DOHH2 (cell line): ENCODE measurements around the gene CUL7.

Source experiments
- CTCF ChIP-seq: fragments of 200-600 bp; sonication (generic); IDR thresholded peaks from one replicate; pipeline ENCODE4 v1.5.1; 2014; ENCODE audit warnings: antibody characterized with exemption, mild to moderate bottlenecking, low read depth, low read length; ENCODE audit not compliant: poor library complexity, severe bottlenecking
- EZH2phosphoT487 ChIP-seq: fragments of 200-600 bp; sonication (generic); IDR thresholded peaks from 2 replicates; pipeline ENCODE4 v1.6.1; 2017; ENCODE audit warnings: borderline replicate concordance, mild to moderate bottlenecking, antibody characterized with exemption, low read length, moderate library complexity, mixed read lengths

DNA sequence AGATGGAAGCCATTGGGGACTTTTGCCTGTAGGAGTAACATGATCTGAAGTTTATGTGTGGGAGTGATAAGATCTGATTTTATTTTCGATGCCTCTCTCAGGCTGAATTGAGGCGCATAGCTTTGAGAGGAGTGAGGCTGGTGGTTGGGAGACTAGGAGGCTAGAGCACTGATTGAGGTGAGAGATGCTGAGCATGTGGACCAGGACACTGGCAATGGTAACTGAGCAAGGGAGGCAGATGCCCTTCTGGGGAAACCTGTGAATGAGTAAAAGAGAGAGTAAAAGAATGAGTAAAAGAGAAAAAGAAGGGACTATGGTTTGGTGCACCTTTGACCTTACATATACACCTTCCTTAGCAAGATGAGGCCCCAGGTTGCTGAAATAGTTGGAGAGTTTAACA is 29.2 kb downstream of the CUL7 start:
- TF ChIP-seq CTCF (no peak), EZH2phosphoT487 (no peak)
